A673 (cell line): ENCODE data around the gene CELSR3.

Experiments
- CTCF ChIP-seq: fragments of 300-800, 200-600 bp; sonication (generic); conservative IDR thresholded peaks from 2 replicates; pipeline ENCODE4 v1.5.1; 2017; ENCODE audit warnings: low read depth, mild to moderate bottlenecking, antibody characterized with exemption, low read length, moderate library complexity, mixed read lengths
- EZH2 ChIP-seq: fragments of 200-600 bp; sonication (generic); IDR thresholded peaks from 2 replicates; pipeline ENCODE4 v1.6.1; 2017; ENCODE audit warnings: borderline replicate concordance, low read depth, mild to moderate bottlenecking, mixed read lengths, antibody characterized with exemption, low read length; ENCODE audit not compliant: poor library complexity, severe bottlenecking

GRCh38 chr3:48595526-48596121, 67.1 kb downstream of the CELSR3 start:
- TF ChIP-seq CTCF (no peak), EZH2 (no peak)
